Measurements from ENCODE around the gene KLF7. TPM values are rescaled to one million over a fixed set of nuclear protein-coding genes. Genes with fewer than 3 reads are reported as not detected.

The KLF7 gene
- total and polyA plus RNA-seq, 9 of the 15 experiments (the other 6 are each of a cell fraction or from before 2014, with no cell fraction given), result 0.04 to 0.54 (median 0.07) TPM

DNA sequence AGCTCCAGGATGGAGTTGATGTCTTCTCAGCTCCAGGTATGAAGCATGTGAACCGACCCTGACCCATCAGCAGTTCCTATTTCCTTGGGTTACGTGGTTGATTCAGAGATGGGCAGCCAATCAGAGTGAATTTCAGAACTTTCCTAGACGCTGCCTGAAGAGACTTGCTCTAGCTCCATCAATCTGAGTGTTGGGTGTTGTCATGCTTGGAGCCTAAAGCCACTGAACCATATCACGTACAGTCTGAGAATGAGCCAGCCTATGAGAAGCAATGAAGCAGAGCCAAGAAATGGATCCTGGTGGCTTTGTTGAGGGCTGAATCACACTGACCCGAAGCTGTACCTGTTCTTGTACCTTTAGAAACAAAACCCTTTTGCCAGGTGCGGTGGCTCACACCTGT lies 19.6 kb upstream of the KLF7 start:
- ChIA-PET CTCF (ENCODE audit: low intra/inter-chr PET ratio) (interaction anchor here (0.7 kb wide), 1 partner anchor 55 kb away, joined by 3 read pairs; no protein-coding TSS in a partner anchor), POLR2A (interaction anchor here (0.7 kb wide), 1 partner anchor 101 kb away, joined by 3 read pairs; no protein-coding TSS in a partner anchor)
- no TSS peak for BruUV-seq (replicated peaks)
- H3K9me3 ChIP-seq (replicated peaks; ENCODE audit: control insufficient read depth, insufficient read depth, low read depth, low read length), result no peaks in the 10 kb centered on the region
- H3K36me3 ChIP-seq (ENCODE audit: control insufficient read depth, insufficient read depth, low read length), result no peaks in the 10 kb centered on the region
- H3K79me2 ChIP-seq (ENCODE audit: control insufficient read depth, insufficient read depth, low read length), result no peaks in the 10 kb centered on the region
- DNase-seq (ENCODE audit: extremely low read depth in 1 of 4, low spot score in 3 of 4), result no peak
- H3K27me3 ChIP-seq (ENCODE audit: control insufficient read depth in 2 of 2, insufficient read depth in 2 of 2, low read length in 2 of 2), result peaks cover 0 to 5% of the 10 kb centered on the region in 2 experiments; a peak in 1 of 5 replicates
- H3K4me3 ChIP-seq, result no peak overlapping the region
- no peak for ATAC-seq
- in situ Hi-C loops (cut with MboI) (no loop called here), intact Hi-C loops (cut with micrococcal nuclease) (no loop called here)
- no peaks in the 10 kb centered on the region for H4K20me1 ChIP-seq (replicated peaks; ENCODE audit: control insufficient read depth, insufficient read depth, low read length)
- no peak overlapping the region for H3K27ac ChIP-seq (ENCODE audit: extremely low read depth, low read depth, low read length)
- H2AFZ ChIP-seq (ENCODE audit: low read depth, low read length), result no peak overlapping the region
- WGBS (ENCODE audit: insufficient coverage, low coverage, missing lambda C conversion rate), result 2% methylated on average over 6 of the region's 6 CpGs
- H3K4me1 ChIP-seq (replicated peaks in 1 of 2; ENCODE audit: control insufficient read depth in 2 of 2, insufficient read depth in 2 of 2, low read length in 2 of 2), result no peaks in the 10 kb centered on the region
- no peak overlapping the region for H3K4me2 ChIP-seq (ENCODE audit: insufficient read depth, low read length)
- H3K9me1 ChIP-seq (ENCODE audit: control insufficient read depth, insufficient read depth, low read length), result no peaks in the 10 kb centered on the region
- no peak for FAIRE-seq
- H3K9ac ChIP-seq (ENCODE audit: insufficient read depth in 1 of 2, low read depth in 2 of 2, low read length in 2 of 2), result no peak overlapping the region
- no peak for TF ChIP-seq LCOR (CRISPR knock-in tag; IDR thresholded peaks at IDR 0.05)
- no peak for TF ChIP-seq SREBF1 (IDR thresholded peaks at IDR 0.05; ENCODE audit: borderline replicate concordance, low read depth, low read length)
- TF ChIP-seq SLC30A9 (CRISPR knock-in tag; IDR thresholded peaks at IDR 0.05), result no peak
- no peak for TF ChIP-seq RBM17 (IDR thresholded peaks at IDR 0.05; ENCODE audit: borderline replicate concordance, low read depth, low read length)
- TF ChIP-seq, protein P1, sequence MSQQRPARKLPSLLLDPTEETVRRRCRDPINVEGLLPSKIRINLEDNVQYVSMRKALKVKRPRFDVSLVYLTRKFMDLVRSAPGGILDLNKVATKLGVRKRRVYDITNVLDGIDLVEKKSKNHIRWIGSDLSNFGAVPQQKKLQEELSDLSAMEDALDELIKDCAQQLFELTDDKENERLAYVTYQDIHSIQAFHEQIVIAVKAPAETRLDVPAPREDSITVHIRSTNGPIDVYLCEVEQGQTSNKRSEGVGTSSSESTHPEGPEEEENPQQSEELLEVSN (IDR thresholded peaks at IDR 0.05; ENCODE audit: borderline replicate concordance in 1 of 2, extremely low read depth in 1 of 2, insufficient read depth in 1 of 2, insufficient read length in 1 of 2, low read depth in 1 of 2, low read length in 1 of 2, poor library complexity in 1 of 2, severe bottlenecking in 1 of 2), result no peak
- no peak for TF ChIP-seq ZFX (CRISPR knock-in tag; IDR thresholded peaks at IDR 0.05)
- TF ChIP-seq, protein P2, sequence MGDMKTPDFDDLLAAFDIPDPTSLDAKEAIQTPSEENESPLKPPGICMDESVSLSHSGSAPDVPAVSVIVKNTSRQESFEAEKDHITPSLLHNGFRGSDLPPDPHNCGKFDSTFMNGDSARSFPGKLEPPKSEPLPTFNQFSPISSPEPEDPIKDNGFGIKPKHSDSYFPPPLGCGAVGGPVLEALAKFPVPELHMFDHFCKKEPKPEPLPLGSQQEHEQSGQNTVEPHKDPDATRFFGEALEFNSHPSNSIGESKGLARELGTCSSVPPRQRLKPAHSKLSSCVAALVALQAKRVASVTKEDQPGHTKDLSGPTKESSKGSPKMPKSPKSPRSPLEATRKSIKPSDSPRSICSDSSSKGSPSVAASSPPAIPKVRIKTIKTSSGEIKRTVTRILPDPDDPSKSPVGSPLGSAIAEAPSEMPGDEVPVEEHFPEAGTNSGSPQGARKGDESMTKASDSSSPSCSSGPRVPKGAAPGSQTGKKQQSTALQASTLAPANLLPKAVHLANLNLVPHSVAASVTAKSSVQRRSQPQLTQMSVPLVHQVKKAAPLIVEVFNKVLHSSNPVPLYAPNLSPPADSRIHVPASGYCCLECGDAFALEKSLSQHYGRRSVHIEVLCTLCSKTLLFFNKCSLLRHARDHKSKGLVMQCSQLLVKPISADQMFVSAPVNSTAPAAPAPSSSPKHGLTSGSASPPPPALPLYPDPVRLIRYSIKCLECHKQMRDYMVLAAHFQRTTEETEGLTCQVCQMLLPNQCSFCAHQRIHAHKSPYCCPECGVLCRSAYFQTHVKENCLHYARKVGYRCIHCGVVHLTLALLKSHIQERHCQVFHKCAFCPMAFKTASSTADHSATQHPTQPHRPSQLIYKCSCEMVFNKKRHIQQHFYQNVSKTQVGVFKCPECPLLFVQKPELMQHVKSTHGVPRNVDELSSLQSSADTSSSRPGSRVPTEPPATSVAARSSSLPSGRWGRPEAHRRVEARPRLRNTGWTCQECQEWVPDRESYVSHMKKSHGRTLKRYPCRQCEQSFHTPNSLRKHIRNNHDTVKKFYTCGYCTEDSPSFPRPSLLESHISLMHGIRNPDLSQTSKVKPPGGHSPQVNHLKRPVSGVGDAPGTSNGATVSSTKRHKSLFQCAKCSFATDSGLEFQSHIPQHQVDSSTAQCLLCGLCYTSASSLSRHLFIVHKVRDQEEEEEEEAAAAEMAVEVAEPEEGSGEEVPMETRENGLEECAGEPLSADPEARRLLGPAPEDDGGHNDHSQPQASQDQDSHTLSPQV (IDR thresholded peaks at IDR 0.05), result no peak
- no peak for TF ChIP-seq E2F3 (CRISPR knock-in tag; IDR thresholded peaks at IDR 0.05)
- TF ChIP-seq, protein P3, sequence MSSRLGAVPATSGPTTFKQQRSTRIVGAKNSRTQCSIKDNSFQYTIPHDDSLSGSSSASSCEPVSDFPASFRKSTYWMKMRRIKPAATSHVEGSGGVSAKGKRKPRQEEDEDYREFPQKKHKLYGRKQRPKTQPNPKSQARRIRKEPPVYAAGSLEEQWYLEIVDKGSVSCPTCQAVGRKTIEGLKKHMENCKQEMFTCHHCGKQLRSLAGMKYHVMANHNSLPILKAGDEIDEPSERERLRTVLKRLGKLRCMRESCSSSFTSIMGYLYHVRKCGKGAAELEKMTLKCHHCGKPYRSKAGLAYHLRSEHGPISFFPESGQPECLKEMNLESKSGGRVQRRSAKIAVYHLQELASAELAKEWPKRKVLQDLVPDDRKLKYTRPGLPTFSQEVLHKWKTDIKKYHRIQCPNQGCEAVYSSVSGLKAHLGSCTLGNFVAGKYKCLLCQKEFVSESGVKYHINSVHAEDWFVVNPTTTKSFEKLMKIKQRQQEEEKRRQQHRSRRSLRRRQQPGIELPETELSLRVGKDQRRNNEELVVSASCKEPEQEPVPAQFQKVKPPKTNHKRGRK (tag; IDR thresholded peaks at IDR 0.05), result no peak
- no peak for TF ChIP-seq STAT5B (CRISPR knock-in tag; IDR thresholded peaks at IDR 0.05)
- no peak for TF ChIP-seq GTF2E2 (tag; IDR thresholded peaks at IDR 0.05)
- no peak for TF ChIP-seq CBFB (CRISPR knock-in tag; IDR thresholded peaks at IDR 0.05)
- no peak for TF ChIP-seq GABPB2 (CRISPR knock-in tag; conservative IDR thresholded peaks at IDR 0.05)
